ENCODE data around the gene ANKMY1. TPM values are rescaled to one million over a fixed set of nuclear protein-coding genes. Genes with fewer than 3 reads are reported as not detected.

The ANKMY1 gene
- total RNA-seq, 4 donors from 2014 or later: 7.0 to 12.0 (median 8.9) TPM

GRCh38 chr2:240507060-240507777, 50.6 kb downstream of the ANKMY1 start:
- TF ChIP-seq POLR2AphosphoS5 (IDR thresholded peaks at IDR 0.05) (no peak), CTCF (IDR thresholded peaks at IDR 0.05) (no peak), POLR2A (IDR thresholded peaks at IDR 0.05) (no peak), EP300 (IDR thresholded peaks at IDR 0.05) (no peak)
- no peak for ATAC-seq
- no peak overlapping the region for H3K27ac ChIP-seq
- no peaks in the 10 kb centered on the region for H3K4me1 ChIP-seq
- no peak overlapping the region for H3K4me3 ChIP-seq
- H3K27me3 ChIP-seq: no peaks in the 10 kb centered on the region
- WGBS, 2 donors (ENCODE audit: low coverage in 1 of 2): 90 to 100% methylated on average over 2 of the region's 6 CpGs
- H3K9me3 ChIP-seq: no peaks in the 10 kb centered on the region
- peaks cover 0 to 42% of the 10 kb centered on the region in 2 donors for H3K36me3 ChIP-seq

DNA sequence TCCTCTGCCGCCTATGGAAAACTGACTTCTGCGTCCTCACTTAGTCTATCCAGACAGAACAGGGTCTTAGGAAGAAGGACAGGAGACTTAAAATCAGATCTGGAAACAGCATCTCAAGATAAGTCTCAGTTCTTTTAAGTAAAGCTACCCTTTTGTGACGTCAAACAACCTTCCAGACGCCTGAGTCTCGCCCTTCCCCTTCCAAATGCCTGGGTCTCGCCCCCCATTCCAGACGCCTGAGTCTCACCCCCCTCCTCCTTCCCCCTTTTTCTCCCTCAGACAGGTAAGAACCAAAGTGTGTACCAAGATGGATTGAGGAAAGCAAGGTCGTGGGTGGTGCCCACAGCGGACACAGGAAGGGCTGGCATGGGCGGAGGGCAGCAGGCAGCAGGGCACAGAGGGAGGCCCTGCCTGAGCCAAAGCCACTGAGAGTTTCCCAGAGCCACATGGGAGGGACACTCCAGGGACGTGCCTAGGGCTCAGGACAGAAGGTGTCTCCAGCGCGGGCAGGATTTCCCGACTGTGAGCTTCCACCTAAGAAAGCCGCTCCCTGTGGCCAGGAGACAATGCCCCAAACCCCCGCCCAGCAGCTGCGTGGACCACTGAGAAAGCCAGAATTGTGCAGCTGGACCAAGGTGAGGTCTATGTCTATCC, 51.3 kb downstream of the ANKMY1 start:
- 90% methylated on average over 2 of the region's 17 CpGs; no CpG with 5 or more reads in 1 of the 2 donors for WGBS, 2 donors (ENCODE audit: low coverage in 1 of 2)
- no peak overlapping the region for H3K4me3 ChIP-seq
- H3K36me3 ChIP-seq: peaks cover 0 to 35% of the 10 kb centered on the region in 2 donors
- no peaks in the 10 kb centered on the region for H3K9me3 ChIP-seq
- no peaks in the 10 kb centered on the region for H3K4me1 ChIP-seq
- no peak for ATAC-seq
- no peak for TF ChIP-seq EP300 (IDR thresholded peaks at IDR 0.05)
- TF ChIP-seq POLR2A (IDR thresholded peaks at IDR 0.05): no peak
- no peak for TF ChIP-seq CTCF (IDR thresholded peaks at IDR 0.05)
- TF ChIP-seq POLR2AphosphoS5 (IDR thresholded peaks at IDR 0.05): no peak
- no peaks in the 10 kb centered on the region for H3K27me3 ChIP-seq
- no peak overlapping the region for H3K27ac ChIP-seq

DNA sequence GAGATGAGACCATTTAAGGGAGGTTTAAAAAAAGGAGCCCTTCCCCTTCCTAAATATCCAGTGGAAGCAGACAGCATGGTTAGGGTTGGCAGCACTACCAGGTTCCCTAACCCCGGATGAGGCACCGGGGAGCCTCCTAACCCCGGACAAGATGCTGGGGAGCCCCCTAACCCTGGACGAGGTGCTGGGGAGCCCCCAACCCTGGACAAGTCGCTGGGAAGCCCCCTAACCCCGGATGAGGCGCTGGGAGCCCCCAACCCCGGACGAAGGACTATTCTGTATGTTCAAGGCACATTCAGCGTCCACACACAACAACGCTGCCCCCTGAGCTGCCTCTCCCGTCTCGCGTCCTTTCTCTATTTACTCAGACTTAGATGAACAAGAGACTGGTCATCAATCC, 51.9 kb downstream of the ANKMY1 start:
- Histone ChIP-seq H3K4me3 (no peak overlapping the region), H3K36me3 (peaks cover 0 to 30% of the 10 kb centered on the region in 2 donors), H3K4me1 (no peaks in the 10 kb centered on the region), H3K9me3 (no peaks in the 10 kb centered on the region), H3K27me3 (no peaks in the 10 kb centered on the region), H3K27ac (no peak overlapping the region)
- 85% methylated on average over 7 of the region's 14 CpGs; no CpG with 5 or more reads in 1 of the 2 donors for WGBS, 2 donors (ENCODE audit: low coverage in 1 of 2)
- ATAC-seq: no peak
- TF ChIP-seq CTCF (IDR thresholded peaks at IDR 0.05): no peak
- no peak for TF ChIP-seq EP300 (IDR thresholded peaks at IDR 0.05)
- TF ChIP-seq POLR2A (IDR thresholded peaks at IDR 0.05): no peak
- TF ChIP-seq POLR2AphosphoS5 (IDR thresholded peaks at IDR 0.05): no peak

DNA sequence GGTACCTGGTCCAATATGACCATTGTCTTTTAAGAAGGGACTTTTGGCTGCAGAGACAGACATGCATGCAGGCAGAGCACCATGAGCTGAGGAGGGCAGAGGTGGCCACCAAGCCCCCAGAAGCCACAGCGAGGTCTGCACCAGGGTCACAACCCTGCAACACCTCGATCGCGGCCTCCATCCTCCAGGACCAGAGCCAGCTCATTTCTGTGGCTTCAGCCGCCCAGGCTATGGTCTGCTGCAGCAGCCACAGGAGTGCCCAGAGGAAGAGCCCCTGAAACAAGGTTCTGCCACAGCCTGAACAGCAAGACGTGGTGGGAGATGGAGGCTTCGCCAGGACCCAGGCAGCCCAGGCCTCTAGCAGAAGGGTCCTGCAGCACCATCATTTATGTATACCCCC, 53.9 kb downstream of the ANKMY1 start:
- H3K27ac ChIP-seq: no peak overlapping the region
- TF ChIP-seq CTCF (IDR thresholded peaks at IDR 0.05): no peak
- no peak for TF ChIP-seq EP300 (IDR thresholded peaks at IDR 0.05)
- no peak for TF ChIP-seq POLR2AphosphoS5 (IDR thresholded peaks at IDR 0.05)
- TF ChIP-seq POLR2A (IDR thresholded peaks at IDR 0.05): no peak
- no peak for ATAC-seq
- WGBS, 2 donors (ENCODE audit: low coverage in 1 of 2): no CpG with 5 or more reads among the region's 7 CpGs
- no peaks in the 10 kb centered on the region for H3K27me3 ChIP-seq
- no peak overlapping the region for H3K4me3 ChIP-seq
- H3K9me3 ChIP-seq: no peaks in the 10 kb centered on the region
- H3K4me1 ChIP-seq: no peaks in the 10 kb centered on the region
- peaks cover 0 to 35% of the 10 kb centered on the region in 2 donors for H3K36me3 ChIP-seq

DNA sequence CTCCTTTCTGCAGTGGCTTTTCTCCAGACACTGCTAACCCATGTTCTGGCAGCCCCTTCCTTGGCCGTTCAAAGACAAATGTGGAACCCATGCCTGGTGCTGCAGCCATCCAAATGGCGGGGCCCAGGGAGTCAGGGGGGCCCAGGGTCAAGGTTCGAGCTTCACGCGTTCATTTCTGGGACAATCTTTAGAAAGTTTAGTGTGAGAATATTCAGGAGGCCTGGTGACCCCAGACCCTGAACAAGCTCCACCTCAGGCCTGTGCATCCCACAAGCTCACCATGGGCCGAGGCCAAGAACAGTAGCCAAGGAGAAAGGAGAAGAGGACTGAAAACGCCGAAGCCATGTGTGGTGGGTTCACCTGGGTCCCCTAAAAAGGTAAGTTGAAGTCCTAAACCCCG, 54.4 kb downstream of the ANKMY1 start:
- no peaks in the 10 kb centered on the region for H3K27me3 ChIP-seq
- ATAC-seq: no peak
- H3K27ac ChIP-seq: no peak overlapping the region
- 78 to 85% methylated on average over 4 of the region's 9 CpGs for WGBS, 2 donors (ENCODE audit: low coverage in 1 of 2)
- H3K9me3 ChIP-seq: no peaks in the 10 kb centered on the region
- H3K4me1 ChIP-seq: no peaks in the 10 kb centered on the region
- H3K36me3 ChIP-seq: peaks cover 0 to 36% of the 10 kb centered on the region in 2 donors
- no peak for TF ChIP-seq EP300 (IDR thresholded peaks at IDR 0.05)
- no peak for TF ChIP-seq CTCF (IDR thresholded peaks at IDR 0.05)
- TF ChIP-seq POLR2AphosphoS5 (IDR thresholded peaks at IDR 0.05): no peak
- H3K4me3 ChIP-seq: no peak overlapping the region
